ENCODE measurements around the gene SETD5. TPM values are rescaled to one million over a fixed set of nuclear protein-coding genes. Genes with fewer than 3 reads are reported as not detected.

SETD5 gene
- total RNA-seq, 1 donor: 52.8 TPM

GRCh38 chr3:9512456-9513045 lies 115.1 kb downstream of the SETD5 start:
- no peak for DNase-seq (ENCODE audit: low read depth in 2 of 3, low spot score in 2 of 3)

DNA sequence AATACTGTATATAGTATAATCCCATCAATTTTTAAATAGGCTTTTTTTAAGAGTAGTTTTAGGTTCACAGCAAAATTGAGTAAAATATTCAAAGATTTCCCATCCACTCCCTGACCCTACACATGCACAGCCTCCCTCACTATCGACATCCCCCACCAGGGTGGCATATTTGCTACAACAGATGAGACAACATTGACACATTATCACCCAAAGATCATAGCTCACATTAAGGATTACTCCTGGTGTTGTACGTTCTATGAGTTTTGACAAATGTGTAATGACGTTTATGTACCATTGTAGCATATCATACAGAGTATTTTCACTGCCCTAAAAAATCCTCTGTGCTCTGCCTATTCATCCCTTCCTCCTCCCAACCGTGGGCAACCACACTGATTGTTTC lies 116.9 kb downstream of the SETD5 start:
- DNase-seq (ENCODE audit: low read depth in 2 of 3, low spot score in 2 of 3): no peak

- no peak for DNase-seq (ENCODE audit: low read depth in 2 of 3, low spot score in 2 of 3)
These were observed 117.5 kb downstream of the SETD5 start for GRCh38 chr3:9514956-9515355.

DNA sequence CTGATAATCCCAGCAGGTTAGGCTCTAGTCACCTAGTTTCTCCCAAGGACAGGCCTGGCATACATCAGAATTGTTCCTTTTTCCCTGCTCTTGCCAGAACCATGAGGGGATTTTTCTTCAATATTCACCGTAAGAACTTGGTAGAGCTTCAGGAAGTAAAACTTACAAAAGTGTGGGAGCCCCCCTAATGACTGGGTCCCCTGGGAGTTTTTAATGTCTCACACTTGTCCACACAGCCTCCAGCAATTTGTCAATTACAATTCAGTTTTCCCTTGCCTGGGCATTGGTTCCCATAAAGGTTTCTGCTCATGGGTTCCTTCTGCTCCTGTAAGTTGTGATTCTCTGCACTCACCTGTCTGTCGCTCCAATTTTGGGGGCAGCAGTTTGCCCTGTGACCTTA lies 127.7 kb downstream of the SETD5 start:
- no peak for DNase-seq (ENCODE audit: low read depth in 2 of 3, low spot score in 2 of 3)

Other genes starting within 250 kb of the SETD5 start
- gene SRGAP3, start 148.0 kb upstream of the SETD5 start, total RNA-seq: 6.2 TPM
- 24.5 TPM for gene THUMPD3, start 34.6 kb upstream of the SETD5 start, total RNA-seq
- gene LHFPL4, start 156.2 kb downstream of the SETD5 start, total RNA-seq: not detected

Measured in hematopoietic multipotent progenitor cell (in vitro differentiated cells).